ENCODE data around the gene SKIC8.

DNA sequence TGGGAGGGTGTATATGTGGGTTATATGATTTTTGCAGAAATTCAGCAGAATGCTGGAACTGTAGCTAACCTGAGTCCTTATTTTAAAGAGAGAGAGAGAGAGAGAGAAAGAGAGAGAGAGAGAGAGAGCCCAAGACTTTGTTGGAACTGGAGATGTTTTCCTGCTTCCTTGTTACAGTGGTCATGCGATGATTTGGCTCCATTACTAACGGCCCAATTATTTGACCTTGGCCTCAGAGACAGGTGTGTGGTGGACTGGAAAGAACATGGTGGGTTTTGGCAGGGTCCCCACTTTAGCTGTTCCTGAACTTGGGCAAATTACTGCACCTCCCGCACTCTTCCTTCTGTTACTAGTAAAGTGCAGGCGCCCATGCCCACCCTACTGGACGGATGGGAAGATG is 50.3 kb downstream of the SKIC8 start:
- TF ChIP-seq TAF1 (IDR thresholded peaks at IDR 0.05; ENCODE audit: borderline replicate concordance, low read depth, low read length) (no peak), POLR2A (IDR thresholded peaks at IDR 0.05; ENCODE audit: low read depth, low read length) (no peak), POLR2AphosphoS5 (IDR thresholded peaks at IDR 0.05; ENCODE audit: low read depth, low read length) (no peak)

Data from GM12892 (cell line).